ENCODE measurements around the gene HOXD4.

HOXD4 gene

GRCh38 chr2:176109192-176109901 lies 42.0 kb upstream of the HOXD4 start:
- H3K27me3 ChIP-seq (replicated peaks): peaks cover 92% of the 10 kb centered on the region
- no peak overlapping the region for H3K4me3 ChIP-seq (ENCODE audit: low read depth, low read length)

GRCh38 chr2:176109946-176110345 lies 41.4 kb upstream of the HOXD4 start:
- in situ Hi-C loops (cut with HindIII; ENCODE audit: low pct_ligation_motif_present, low sequenced_read_pairs): no loop called here
- H3K27ac ChIP-seq: no peak overlapping the region

More at GRCh38 chr2:176109192-176109901, 42.0 kb upstream of the HOXD4 start:
- no peak for DNase-seq
- H3K36me3 ChIP-seq (replicated peaks): no peaks in the 10 kb centered on the region
- no peak overlapping the region for H3K27ac ChIP-seq
- in situ Hi-C loops (cut with HindIII; ENCODE audit: low pct_ligation_motif_present, low sequenced_read_pairs): no loop called here
- TF ChIP-seq, protein P1, sequence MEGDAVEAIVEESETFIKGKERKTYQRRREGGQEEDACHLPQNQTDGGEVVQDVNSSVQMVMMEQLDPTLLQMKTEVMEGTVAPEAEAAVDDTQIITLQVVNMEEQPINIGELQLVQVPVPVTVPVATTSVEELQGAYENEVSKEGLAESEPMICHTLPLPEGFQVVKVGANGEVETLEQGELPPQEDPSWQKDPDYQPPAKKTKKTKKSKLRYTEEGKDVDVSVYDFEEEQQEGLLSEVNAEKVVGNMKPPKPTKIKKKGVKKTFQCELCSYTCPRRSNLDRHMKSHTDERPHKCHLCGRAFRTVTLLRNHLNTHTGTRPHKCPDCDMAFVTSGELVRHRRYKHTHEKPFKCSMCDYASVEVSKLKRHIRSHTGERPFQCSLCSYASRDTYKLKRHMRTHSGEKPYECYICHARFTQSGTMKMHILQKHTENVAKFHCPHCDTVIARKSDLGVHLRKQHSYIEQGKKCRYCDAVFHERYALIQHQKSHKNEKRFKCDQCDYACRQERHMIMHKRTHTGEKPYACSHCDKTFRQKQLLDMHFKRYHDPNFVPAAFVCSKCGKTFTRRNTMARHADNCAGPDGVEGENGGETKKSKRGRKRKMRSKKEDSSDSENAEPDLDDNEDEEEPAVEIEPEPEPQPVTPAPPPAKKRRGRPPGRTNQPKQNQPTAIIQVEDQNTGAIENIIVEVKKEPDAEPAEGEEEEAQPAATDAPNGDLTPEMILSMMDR (IDR thresholded peaks at IDR 0.05; ENCODE audit: low read depth, low read length, missing control alignments): no peak

GRCh38 chr2:176110415-176111308 lies 40.7 kb upstream of the HOXD4 start:
- Histone ChIP-seq H3K27me3 (replicated peaks) (peaks cover 91% of the 10 kb centered on the region), H3K36me3 (replicated peaks) (no peaks in the 10 kb centered on the region), H3K27ac (no peak overlapping the region), H3K4me3 (ENCODE audit: low read depth, low read length) (no peak overlapping the region)
- DNase-seq: no peak
- in situ Hi-C loops (cut with HindIII; ENCODE audit: low pct_ligation_motif_present, low sequenced_read_pairs): no loop called here
- TF ChIP-seq, protein P1 (IDR thresholded peaks at IDR 0.05; ENCODE audit: low read depth, low read length, missing control alignments): no peak

More at GRCh38 chr2:176109946-176110345, 41.4 kb upstream of the HOXD4 start:
- no peak overlapping the region for H3K4me3 ChIP-seq (ENCODE audit: low read depth, low read length)
- no peak for DNase-seq
- H3K27me3 ChIP-seq (replicated peaks): peaks cover 92% of the 10 kb centered on the region
- H3K36me3 ChIP-seq (replicated peaks): no peaks in the 10 kb centered on the region
- TF ChIP-seq, protein P1 (IDR thresholded peaks at IDR 0.05; ENCODE audit: low read depth, low read length, missing control alignments): no peak

DNA sequence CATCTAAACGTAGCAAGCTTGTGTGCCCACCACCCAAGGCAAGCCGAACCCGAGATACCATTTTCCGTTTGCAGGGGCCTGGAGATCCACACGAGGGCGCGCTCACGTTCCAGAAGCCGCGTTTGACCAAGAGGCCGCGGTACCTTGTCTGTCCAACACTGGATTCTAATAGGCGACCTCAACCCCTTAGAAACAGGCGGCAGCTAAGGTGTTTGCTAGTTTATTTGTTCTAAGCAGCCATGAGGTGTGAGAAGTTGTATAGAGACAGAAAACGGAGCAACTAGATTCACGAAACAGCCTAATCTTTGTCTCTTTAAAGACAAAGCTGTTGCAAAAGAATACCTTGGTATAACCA lies 40.1 kb upstream of the HOXD4 start:
- H3K36me3 ChIP-seq (replicated peaks): no peaks in the 10 kb centered on the region
- in situ Hi-C loops (cut with HindIII; ENCODE audit: low pct_ligation_motif_present, low sequenced_read_pairs): no loop called here

GRCh38 chr2:176111846-176112374 lies 39.4 kb upstream of the HOXD4 start:
- no peaks in the 10 kb centered on the region for H3K36me3 ChIP-seq (replicated peaks)
- DNase-seq: no peak
- TF ChIP-seq, protein P1 (IDR thresholded peaks at IDR 0.05; ENCODE audit: low read depth, low read length, missing control alignments): no peak
- peaks cover 91% of the 10 kb centered on the region for H3K27me3 ChIP-seq (replicated peaks)
- in situ Hi-C loops (cut with HindIII; ENCODE audit: low pct_ligation_motif_present, low sequenced_read_pairs): no loop called here
- H3K27ac ChIP-seq: no peak overlapping the region
- no peak overlapping the region for H3K4me3 ChIP-seq (ENCODE audit: low read depth, low read length)

More for the DNA sequence above, 40.1 kb upstream of the HOXD4 start:
- DNase-seq: no peak
- Histone ChIP-seq H3K27ac (no peak overlapping the region), H3K27me3 (replicated peaks) (peaks cover 91% of the 10 kb centered on the region), H3K4me3 (ENCODE audit: low read depth, low read length) (no peak overlapping the region)
- TF ChIP-seq, protein P1 (IDR thresholded peaks at IDR 0.05; ENCODE audit: low read depth, low read length, missing control alignments): peak; percentile 84
